ENCODE data around the gene SLC2A11.
A peak's percentile ranks its signal among the peaks of the same experiment; 100 is the strongest.
"Not testable (repeated sequence)": the region's sequence is repeated elsewhere in the genome, so short reads cannot be mapped to it uniquely, and the experiment has no call there.

Gene SLC2A11

GRCh38 chr22:23911318-23911980, 53.8 kb downstream of the SLC2A11 start:
- Histone ChIP-seq H3K36me3 (ENCODE audit: control insufficient read depth, insufficient read depth, low read length) (no peaks in the 10 kb centered on the region), H3K4me3 (ENCODE audit: low read depth, low read length) (no peak overlapping the region), H3K4me1 (ENCODE audit: control insufficient read depth, insufficient read depth, low read length) (peaks cover 38% of the 10 kb centered on the region), H3K9me3 (ENCODE audit: control insufficient read depth, insufficient read depth, low read depth, low read length) (peaks cover 11% of the 10 kb centered on the region), H3K9ac (ENCODE audit: low read length) (no peak overlapping the region), H3K27me3 (ENCODE audit: control insufficient read depth, insufficient read depth, low read length) (no peaks in the 10 kb centered on the region), H3K27ac (ENCODE audit: low read depth, low read length) (no peak overlapping the region)

- Histone ChIP-seq H3K9ac (ENCODE audit: low read length) (no peak overlapping the region), H3K4me1 (ENCODE audit: control insufficient read depth, insufficient read depth, low read length) (peaks cover 30% of the 10 kb centered on the region), H3K27ac (ENCODE audit: low read depth, low read length) (no peak overlapping the region), H3K36me3 (ENCODE audit: control insufficient read depth, insufficient read depth, low read length) (no peaks in the 10 kb centered on the region), H3K9me3 (ENCODE audit: control insufficient read depth, insufficient read depth, low read depth, low read length) (peaks cover 11% of the 10 kb centered on the region), H3K27me3 (ENCODE audit: control insufficient read depth, insufficient read depth, low read length) (no peaks in the 10 kb centered on the region), H3K4me3 (ENCODE audit: low read depth, low read length) (no peak overlapping the region)
Measured at GRCh38 chr22:23912293-23912903, 54.7 kb downstream of the SLC2A11 start.

- peak overlapping the region; percentile 87 for H3K9ac ChIP-seq (ENCODE audit: low read length)
- peak overlapping the region; percentile 48; the same call in 1 of the 2 replicates for H3K27ac ChIP-seq (ENCODE audit: low read depth, low read length)
- H3K27me3 ChIP-seq (ENCODE audit: control insufficient read depth, insufficient read depth, low read length): no peaks in the 10 kb centered on the region
- peaks cover 11% of the 10 kb centered on the region for H3K9me3 ChIP-seq (ENCODE audit: control insufficient read depth, insufficient read depth, low read depth, low read length)
- H3K4me3 ChIP-seq (ENCODE audit: low read depth, low read length): peak overlapping the region; percentile 67
- H3K36me3 ChIP-seq (ENCODE audit: control insufficient read depth, insufficient read depth, low read length): no peaks in the 10 kb centered on the region
- peaks cover 24% of the 10 kb centered on the region for H3K4me1 ChIP-seq (ENCODE audit: control insufficient read depth, insufficient read depth, low read length)
Measured at GRCh38 chr22:23913306-23913660, 55.6 kb downstream of the SLC2A11 start.

- Histone ChIP-seq H3K4me1 (ENCODE audit: control insufficient read depth, insufficient read depth, low read length) (peaks cover 19% of the 10 kb centered on the region), H3K27ac (ENCODE audit: low read depth, low read length) (peak overlapping the region; percentile 48; the same call in 1 of the 2 replicates), H3K4me3 (ENCODE audit: low read depth, low read length) (peak overlapping the region; percentile 67), H3K27me3 (ENCODE audit: control insufficient read depth, insufficient read depth, low read length) (no peaks in the 10 kb centered on the region), H3K36me3 (ENCODE audit: control insufficient read depth, insufficient read depth, low read length) (no peaks in the 10 kb centered on the region), H3K9me3 (ENCODE audit: control insufficient read depth, insufficient read depth, low read depth, low read length) (peaks cover 11% of the 10 kb centered on the region), H3K9ac (ENCODE audit: low read length) (peak overlapping the region; percentile 87)
Measured at GRCh38 chr22:23913661-23914353, 56.1 kb downstream of the SLC2A11 start.

- no peak overlapping the region for H3K9ac ChIP-seq (ENCODE audit: low read length)
- peaks cover 9% of the 10 kb centered on the region for H3K4me1 ChIP-seq (ENCODE audit: control insufficient read depth, insufficient read depth, low read length)
- H3K4me3 ChIP-seq (ENCODE audit: low read depth, low read length): no peak overlapping the region
- no peaks in the 10 kb centered on the region for H3K27me3 ChIP-seq (ENCODE audit: control insufficient read depth, insufficient read depth, low read length)
- H3K27ac ChIP-seq (ENCODE audit: low read depth, low read length): no peak overlapping the region
- no peaks in the 10 kb centered on the region for H3K36me3 ChIP-seq (ENCODE audit: control insufficient read depth, insufficient read depth, low read length)
- H3K9me3 ChIP-seq (ENCODE audit: control insufficient read depth, insufficient read depth, low read depth, low read length): peaks cover 11% of the 10 kb centered on the region
Measured at GRCh38 chr22:23915290-23915689, 57.6 kb downstream of the SLC2A11 start.

- not testable (repeated sequence) for H3K27ac ChIP-seq (ENCODE audit: low read depth, low read length); H3K9ac ChIP-seq (ENCODE audit: low read length); H3K4me1 ChIP-seq (ENCODE audit: control insufficient read depth, insufficient read depth, low read length); H3K4me3 ChIP-seq (ENCODE audit: low read depth, low read length); H3K27me3 ChIP-seq (ENCODE audit: control insufficient read depth, insufficient read depth, low read length); H3K36me3 ChIP-seq (ENCODE audit: control insufficient read depth, insufficient read depth, low read length)
- H3K9me3 ChIP-seq (ENCODE audit: control insufficient read depth, insufficient read depth, low read depth, low read length): peaks cover 17% of the 10 kb centered on the region
Measured at GRCh38 chr22:23920267-23920611, 62.6 kb downstream of the SLC2A11 start.

GRCh38 chr22:23921586-23922201, 64.0 kb downstream of the SLC2A11 start:
- not testable (repeated sequence) for H3K27me3 ChIP-seq (ENCODE audit: control insufficient read depth, insufficient read depth, low read length); H3K4me1 ChIP-seq (ENCODE audit: control insufficient read depth, insufficient read depth, low read length); H3K27ac ChIP-seq (ENCODE audit: low read depth, low read length); H3K36me3 ChIP-seq (ENCODE audit: control insufficient read depth, insufficient read depth, low read length); H3K9ac ChIP-seq (ENCODE audit: low read length); H3K4me3 ChIP-seq (ENCODE audit: low read depth, low read length)
- peaks cover 27% of the 10 kb centered on the region for H3K9me3 ChIP-seq (ENCODE audit: control insufficient read depth, insufficient read depth, low read depth, low read length)

- no peak overlapping the region for H3K9ac ChIP-seq (ENCODE audit: low read length)
- no peaks in the 10 kb centered on the region for H3K4me1 ChIP-seq (ENCODE audit: control insufficient read depth, insufficient read depth, low read length)
- no peaks in the 10 kb centered on the region for H3K36me3 ChIP-seq (ENCODE audit: control insufficient read depth, insufficient read depth, low read length)
- no peaks in the 10 kb centered on the region for H3K27me3 ChIP-seq (ENCODE audit: control insufficient read depth, insufficient read depth, low read length)
- peaks cover 30% of the 10 kb centered on the region for H3K9me3 ChIP-seq (ENCODE audit: control insufficient read depth, insufficient read depth, low read depth, low read length)
- no peak overlapping the region for H3K27ac ChIP-seq (ENCODE audit: low read depth, low read length)
- H3K4me3 ChIP-seq (ENCODE audit: low read depth, low read length): no peak overlapping the region
Measured at GRCh38 chr22:23922921-23923320, 65.2 kb downstream of the SLC2A11 start.

- no peaks in the 10 kb centered on the region for H3K4me1 ChIP-seq (ENCODE audit: control insufficient read depth, insufficient read depth, low read length)
- H3K4me3 ChIP-seq (ENCODE audit: low read depth, low read length): no peak overlapping the region
- no peak overlapping the region for H3K27ac ChIP-seq (ENCODE audit: low read depth, low read length)
- H3K36me3 ChIP-seq (ENCODE audit: control insufficient read depth, insufficient read depth, low read length): no peaks in the 10 kb centered on the region
- no peak overlapping the region for H3K9ac ChIP-seq (ENCODE audit: low read length)
- H3K27me3 ChIP-seq (ENCODE audit: control insufficient read depth, insufficient read depth, low read length): no peaks in the 10 kb centered on the region
- H3K9me3 ChIP-seq (ENCODE audit: control insufficient read depth, insufficient read depth, low read depth, low read length): peaks cover 30% of the 10 kb centered on the region
Measured at GRCh38 chr22:23925020-23925606, 67.4 kb downstream of the SLC2A11 start.

- H3K27me3 ChIP-seq (ENCODE audit: control insufficient read depth, insufficient read depth, low read length): no peaks in the 10 kb centered on the region
- no peaks in the 10 kb centered on the region for H3K36me3 ChIP-seq (ENCODE audit: control insufficient read depth, insufficient read depth, low read length)
- H3K4me1 ChIP-seq (ENCODE audit: control insufficient read depth, insufficient read depth, low read length): no peaks in the 10 kb centered on the region
- no peak overlapping the region for H3K9ac ChIP-seq (ENCODE audit: low read length)
- no peak overlapping the region for H3K27ac ChIP-seq (ENCODE audit: low read depth, low read length)
- H3K4me3 ChIP-seq (ENCODE audit: low read depth, low read length): no peak overlapping the region
- H3K9me3 ChIP-seq (ENCODE audit: control insufficient read depth, insufficient read depth, low read depth, low read length): peaks cover 40% of the 10 kb centered on the region
Measured at GRCh38 chr22:23926561-23926960, 68.9 kb downstream of the SLC2A11 start.

Measured in HUES6 (cell line).